Ramos (cell line): Measurements from ENCODE around the gene CCDC15.

ENCODE experiments used
- in situ Hi-C: fragments of 300-500 bp; cut with MboI; formaldehyde crosslinking; loops from one replicate; pipeline ENCODE4 v1.14.3; 2022; ENCODE audit warnings: low sequenced_read_pairs; ENCODE audit not compliant: unreplicated experiment

The CCDC15 gene

GRCh38 chr11:124938206-124938765 lies 15.7 kb upstream of the CCDC15 start:
- in situ Hi-C loops: no loop called here

- in situ Hi-C loops: no loop called here
Observed at GRCh38 chr11:124938970-124939369, 15.0 kb upstream of the CCDC15 start.

GRCh38 chr11:124941703-124942102 lies 12.3 kb upstream of the CCDC15 start:
- in situ Hi-C loops: no loop called here

- in situ Hi-C loops: no loop called here
Observed at GRCh38 chr11:124942466-124943253, 11.3 kb upstream of the CCDC15 start.

- in situ Hi-C loops: no loop called here
Observed at GRCh38 chr11:124943254-124943616, 10.8 kb upstream of the CCDC15 start.

GRCh38 chr11:124943741-124944140 lies 10.3 kb upstream of the CCDC15 start:
- in situ Hi-C loops: no loop called here

- in situ Hi-C loops: no loop called here
Observed at GRCh38 chr11:124944565-124944964, 9.4 kb upstream of the CCDC15 start.

- in situ Hi-C loops: no loop called here
Observed at GRCh38 chr11:124945826-124946225, 8.2 kb upstream of the CCDC15 start.

- in situ Hi-C loops: no loop called here
Observed at GRCh38 chr11:124946735-124947141, 7.3 kb upstream of the CCDC15 start.

GRCh38 chr11:124950601-124951330 lies 3.2 kb upstream of the CCDC15 start:
- in situ Hi-C loops: no loop called here

- in situ Hi-C loops: no loop called here
Observed at GRCh38 chr11:124951341-124951740, 2.7 kb upstream of the CCDC15 start.

- in situ Hi-C loops: no loop called here
Observed at GRCh38 chr11:124954590-124954955, 571 bp downstream of the CCDC15 start.

- in situ Hi-C loops: no loop called here
Observed at GRCh38 chr11:124955035-124955434, 1.0 kb downstream of the CCDC15 start.

- in situ Hi-C loops: loop anchor here (10.0 kb wide), 2 partner anchors 183 to 383 kb away; no protein-coding TSS in a partner anchor
Observed at GRCh38 chr11:124961972-124962609, 8.1 kb downstream of the CCDC15 start.

GRCh38 chr11:124968197-124968596 lies 14.2 kb downstream of the CCDC15 start:
- in situ Hi-C loops: loop anchor here (10.0 kb wide), 2 partner anchors 177 to 377 kb away; no protein-coding TSS in a partner anchor

- in situ Hi-C loops: no loop called here
Observed at GRCh38 chr11:124970925-124971324, 16.9 kb downstream of the CCDC15 start.

GRCh38 chr11:124971810-124972209 lies 17.8 kb downstream of the CCDC15 start:
- in situ Hi-C loops: no loop called here

- in situ Hi-C loops: no loop called here
Observed at GRCh38 chr11:124976531-124976930, 22.5 kb downstream of the CCDC15 start.

- in situ Hi-C loops: no loop called here
Observed at GRCh38 chr11:124977006-124977405, 23.0 kb downstream of the CCDC15 start.

- in situ Hi-C loops: no loop called here
Observed at GRCh38 chr11:124978316-124978715, 24.3 kb downstream of the CCDC15 start.

- in situ Hi-C loops: no loop called here
Observed at GRCh38 chr11:124982043-124982442, 28.0 kb downstream of the CCDC15 start.
